Keratinocyte (primary cell): ENCODE results near the gene TFCP2L1. TPM values are rescaled to one million over a fixed set of nuclear protein-coding genes. Genes with fewer than 3 reads are reported as not detected.

Source experiments
- DNase-seq: peaks from one replicate; pipeline ENCODE4 v3.0.0-alpha.2; 2011; ENCODE audit warnings: low read depth, missing footprints, low spot score
- FAIRE-seq: peaks from 2 replicates; lab custom pipeline; 2011; peaks lifted over from hg19 to GRCh38; lab: Jason Lieb, UNC
- H2AFZ ChIP-seq: 2 replicates; pipeline ENCODE4 v1.6.0; 2012; ENCODE audit warnings: low read length, control low read depth, inconsistent platforms; ENCODE audit not compliant: control insufficient read depth
- H3K27ac ChIP-seq: 2 replicates; pipeline ENCODE4 v1.5.1; 2011; ENCODE audit warnings: low read length; ENCODE audit not compliant: control insufficient read depth, insufficient read depth
- H3K27me3 ChIP-seq: 3 replicates; pipeline ENCODE4 v1.6.0; 2011; ENCODE audit warnings: low read length; ENCODE audit not compliant: control insufficient read depth, insufficient read depth; ENCODE audit errors: extremely low read depth
- H3K36me3 ChIP-seq, 2 experiments: 2 replicates in 1 of 2; 3 replicates in 1 of 2; pipeline ENCODE4 v1.5.1; 2011; ENCODE audit warnings: low read length in 2 of 2, mild to moderate bottlenecking in 1 of 2; ENCODE audit not compliant: control insufficient read depth in 2 of 2, insufficient read depth in 2 of 2; ENCODE audit errors: extremely low read depth in 1 of 2
- H3K4me1 ChIP-seq: 3 replicates; pipeline ENCODE4 v1.5.1; 2011; ENCODE audit warnings: low read length; ENCODE audit not compliant: control insufficient read depth, insufficient read depth; ENCODE audit errors: extremely low read depth
- H3K4me2 ChIP-seq: 3 replicates; pipeline ENCODE4 v1.6.0; 2011; ENCODE audit warnings: low read depth, low read length; ENCODE audit not compliant: control insufficient read depth, insufficient read depth; ENCODE audit errors: extremely low read depth
- H3K4me3 ChIP-seq, 3 experiments: fragments of 200-600 bp in 1 of 3; sonication (generic) in 1 of 3; 2 replicates in 2 of 3; 3 replicates in 1 of 3; pipeline ENCODE4 v1.5.1; 2011 to 2016; ENCODE audit warnings: low read length in 3 of 3, mild to moderate bottlenecking in 3 of 3, control low read depth in 2 of 3, inconsistent platforms in 1 of 3, low read depth in 1 of 3, mixed read lengths in 1 of 3, mixed run types in 1 of 3, moderate library complexity in 1 of 3; ENCODE audit not compliant: control insufficient read depth in 2 of 3, insufficient read depth in 2 of 3; ENCODE audit errors: extremely low read depth in 1 of 3
- H3K79me2 ChIP-seq: 2 replicates; pipeline ENCODE4 v1.6.0; 2012; ENCODE audit warnings: low read length; ENCODE audit not compliant: control insufficient read depth, insufficient read depth
- H3K9ac ChIP-seq: 3 replicates; pipeline ENCODE4 v1.6.0; 2011; ENCODE audit warnings: low read length; ENCODE audit not compliant: control insufficient read depth, insufficient read depth; ENCODE audit errors: extremely low read depth
- H3K9me1 ChIP-seq: 3 replicates; pipeline ENCODE4 v1.6.0; 2011; ENCODE audit warnings: low read length; ENCODE audit not compliant: control insufficient read depth, insufficient read depth; ENCODE audit errors: extremely low read depth
- H3K9me3 ChIP-seq: 2 replicates; pipeline ENCODE4 v1.5.1; 2012; ENCODE audit warnings: low read depth, low read length; ENCODE audit not compliant: control insufficient read depth
- H4K20me1 ChIP-seq: 3 replicates; pipeline ENCODE4 v1.6.0; 2011; ENCODE audit warnings: low read length; ENCODE audit not compliant: control insufficient read depth, insufficient read depth; ENCODE audit errors: extremely low read depth
- EZH2 ChIP-seq: IDR thresholded peaks from one replicate; pipeline ENCODE4 v1.6.1; 2012; ENCODE audit warnings: inconsistent platforms, mild to moderate bottlenecking, low read length, moderate library complexity
- dilution Hi-C: fragments of 300-500 bp; cut with MboI; formaldehyde crosslinking; loops from one replicate; pipeline ENCODE4 v1.7.0; 2020; ENCODE audit warnings: low sequenced_read_pairs; ENCODE audit not compliant: extremely low pct_ligation_motif_present
- polyA plus RNA-seq, 5 experiments: library from polyadenylated mRNA; depleted of rRNA in 3 of 5; stranded (reverse) in 3 of 5; stranded (forward) in 1 of 5; unstranded in 1 of 5; fragments of >200 nt; gene quantifications; 1 replicate in 1 of 5; 2 replicates in 3 of 5; 3 replicates in 1 of 5; pipeline versions ENCODE4 v1.2.1 to v1.2.3, GENCODE V29; 2011 to 2012; ENCODE audit warnings: missing spikeins in 2 of 5, low read depth in 1 of 5, low replicate concordance in 1 of 5
- TF ChIP-seq, protein P1 (sequence below), 3 experiments: IDR thresholded peaks in 1 of 3; conservative IDR thresholded peaks in 1 of 3; optimal IDR thresholded peaks in 1 of 3; 2 replicates in 2 of 3; 3 replicates in 1 of 3; pipeline versions ENCODE3 to v1.5.1; 2011; ENCODE audit warnings: low read length in 3 of 3, mild to moderate bottlenecking in 3 of 3, moderate library complexity in 2 of 3, control low read depth in 1 of 3, inconsistent platforms in 1 of 3; ENCODE audit not compliant: insufficient read depth in 2 of 3; ENCODE audit errors: extremely low read depth in 1 of 3

Gene TFCP2L1
- polyA plus RNA-seq, 1 donor (not counting 4 experiments of a cell fraction or from before 2014, with no cell fraction given): 29.4 TPM

DNA sequence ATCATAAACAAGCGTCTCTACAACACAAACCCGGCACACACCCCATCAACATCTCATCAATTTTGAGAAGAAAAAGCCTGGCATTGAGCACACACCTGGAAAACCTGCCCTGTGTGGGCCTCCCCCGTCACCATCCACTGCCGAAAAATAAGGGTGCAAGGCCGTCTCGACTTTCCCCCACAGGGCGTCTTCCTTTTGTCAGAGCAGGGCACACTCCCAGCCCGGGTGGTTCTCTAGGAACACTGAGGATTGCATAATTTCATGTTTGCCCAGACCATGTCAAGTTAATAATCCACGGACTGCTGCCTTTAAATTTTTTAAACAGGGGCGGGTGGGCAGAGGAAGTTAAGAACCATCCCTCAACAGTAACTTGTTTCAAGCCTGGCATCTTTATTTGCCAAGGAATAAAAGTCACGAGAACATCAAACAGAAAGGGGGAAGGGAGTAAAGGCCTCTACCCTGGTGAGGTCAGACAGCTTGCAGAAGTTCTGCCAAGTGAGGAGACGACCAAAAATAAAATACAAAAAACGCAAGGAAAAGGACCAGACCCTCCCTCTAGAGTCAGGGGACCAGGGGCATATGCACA, 2.1 kb downstream of the TFCP2L1 start:
- DNase-seq (no peak), FAIRE-seq (peak; percentile 39)
- dilution Hi-C loops: no loop called here
- peaks cover 7 to 8% of the 10 kb centered on the region in 2 experiments for H3K36me3 ChIP-seq
- no peaks in the 10 kb centered on the region for H3K9me3 ChIP-seq
- H3K4me2 ChIP-seq: peak overlapping the region; percentile 91
- H3K9me1 ChIP-seq: no peaks in the 10 kb centered on the region
- peaks cover 20% of the 10 kb centered on the region for H3K4me1 ChIP-seq
- no peaks in the 10 kb centered on the region for H3K27me3 ChIP-seq
- H3K9ac ChIP-seq: peak overlapping the region; percentile 57
- TF ChIP-seq EZH2: no peak
- TF ChIP-seq, protein P1, sequence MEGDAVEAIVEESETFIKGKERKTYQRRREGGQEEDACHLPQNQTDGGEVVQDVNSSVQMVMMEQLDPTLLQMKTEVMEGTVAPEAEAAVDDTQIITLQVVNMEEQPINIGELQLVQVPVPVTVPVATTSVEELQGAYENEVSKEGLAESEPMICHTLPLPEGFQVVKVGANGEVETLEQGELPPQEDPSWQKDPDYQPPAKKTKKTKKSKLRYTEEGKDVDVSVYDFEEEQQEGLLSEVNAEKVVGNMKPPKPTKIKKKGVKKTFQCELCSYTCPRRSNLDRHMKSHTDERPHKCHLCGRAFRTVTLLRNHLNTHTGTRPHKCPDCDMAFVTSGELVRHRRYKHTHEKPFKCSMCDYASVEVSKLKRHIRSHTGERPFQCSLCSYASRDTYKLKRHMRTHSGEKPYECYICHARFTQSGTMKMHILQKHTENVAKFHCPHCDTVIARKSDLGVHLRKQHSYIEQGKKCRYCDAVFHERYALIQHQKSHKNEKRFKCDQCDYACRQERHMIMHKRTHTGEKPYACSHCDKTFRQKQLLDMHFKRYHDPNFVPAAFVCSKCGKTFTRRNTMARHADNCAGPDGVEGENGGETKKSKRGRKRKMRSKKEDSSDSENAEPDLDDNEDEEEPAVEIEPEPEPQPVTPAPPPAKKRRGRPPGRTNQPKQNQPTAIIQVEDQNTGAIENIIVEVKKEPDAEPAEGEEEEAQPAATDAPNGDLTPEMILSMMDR (optimal IDR thresholded peaks at IDR 0.05 in 1 of 3, IDR thresholded peaks at IDR 0.05 in 1 of 3, conservative IDR thresholded peaks at IDR 0.05 in 1 of 3; ENCODE audit: extremely low read depth in 1 of 3, insufficient read depth in 2 of 3, low read length in 3 of 3): no peak
- peak overlapping the region; percentile 70 to 85 (median 75) for H3K4me3 ChIP-seq
- H4K20me1 ChIP-seq: no peaks in the 10 kb centered on the region
- peak overlapping the region; percentile 54 for H2AFZ ChIP-seq
- peak overlapping the region; percentile 23 for H3K27ac ChIP-seq
- H3K79me2 ChIP-seq: peaks cover 52% of the 10 kb centered on the region

DNA sequence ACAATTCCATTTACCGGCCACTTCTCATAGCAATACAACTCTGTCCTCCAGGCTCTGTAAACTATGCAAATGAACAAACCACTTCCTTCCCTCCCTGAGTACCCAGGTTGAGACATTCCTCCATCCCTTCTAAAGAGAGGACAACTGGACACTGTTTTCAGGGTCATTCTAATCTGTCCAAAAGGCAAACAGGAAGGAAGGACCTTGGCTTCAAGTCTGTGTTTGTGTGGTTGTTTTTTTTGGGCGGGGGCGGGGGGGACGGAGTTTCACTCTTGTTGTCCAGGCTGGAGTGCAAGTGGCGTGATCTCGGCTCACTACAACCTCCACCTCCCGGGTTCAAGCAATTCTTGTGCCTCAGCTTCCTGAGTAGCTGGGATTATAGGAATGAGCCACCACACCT, 3.3 kb downstream of the TFCP2L1 start:
- dilution Hi-C loops: no loop called here
- no peak overlapping the region for H3K4me2 ChIP-seq
- H3K9me3 ChIP-seq: no peaks in the 10 kb centered on the region
- no peak for FAIRE-seq
- no peak for DNase-seq
- H3K27me3 ChIP-seq: no peaks in the 10 kb centered on the region
- H3K4me3 ChIP-seq: no peak overlapping the region
- no peak for TF ChIP-seq EZH2
- TF ChIP-seq, protein P1 (optimal IDR thresholded peaks at IDR 0.05 in 1 of 3, IDR thresholded peaks at IDR 0.05 in 1 of 3, conservative IDR thresholded peaks at IDR 0.05 in 1 of 3; ENCODE audit: extremely low read depth in 1 of 3, insufficient read depth in 2 of 3, low read length in 3 of 3): no peak
- peaks cover 7 to 8% of the 10 kb centered on the region in 2 experiments for H3K36me3 ChIP-seq
- H3K4me1 ChIP-seq: peaks cover 20% of the 10 kb centered on the region
- no peak overlapping the region for H2AFZ ChIP-seq
- H3K27ac ChIP-seq: no peak overlapping the region
- no peaks in the 10 kb centered on the region for H4K20me1 ChIP-seq
- peaks cover 52% of the 10 kb centered on the region for H3K79me2 ChIP-seq
- no peak overlapping the region for H3K9ac ChIP-seq
- no peaks in the 10 kb centered on the region for H3K9me1 ChIP-seq
